Tibial nerve (tissue), 4 donors: Measurements from ENCODE around the gene TRDMT1. TPM values are rescaled to one million over a fixed set of nuclear protein-coding genes. Genes with fewer than 3 reads are reported as not detected.
A peak's percentile ranks its signal among the peaks of the same experiment; 100 is the strongest.

Source experiments
- DNase-seq, 2 donors: peaks; one replicate each; pipeline ENCODE4 v3.0.0-alpha.2; 2019; ENCODE audit warnings: low spot score in 2 of 2
- H3K27ac ChIP-seq, 4 donors: fragments of 200-600 bp; sonication (generic) in 3 of 4; one replicate each; pipeline ENCODE4 v1.5.1; 2017 to 2019; ENCODE audit warnings: mild to moderate bottlenecking in 1 of 4
- H3K27me3 ChIP-seq, 2 donors: fragments of 200-600 bp; sonication (generic) in 1 of 2; one replicate each; pipeline versions ENCODE4 v1.5.1 to v1.6.0; 2017 to 2019
- H3K36me3 ChIP-seq, 3 donors: fragments of 200-600 bp; sonication (generic); one replicate each; pipeline ENCODE4 v1.5.1; 2018 to 2019
- H3K4me1 ChIP-seq, 4 donors: fragments of 200-600 bp; sonication (generic) in 3 of 4; one replicate each; pipeline ENCODE4 v1.5.1; 2017 to 2019
- H3K4me3 ChIP-seq, 4 donors: fragments of 200-600 bp; sonication (generic) in 3 of 4; one replicate each; pipeline ENCODE4 v1.5.1; 2017 to 2019; ENCODE audit warnings: mild to moderate bottlenecking in 1 of 4, moderate library complexity in 1 of 4
- H3K9me3 ChIP-seq, 4 donors: fragments of 200-600 bp; sonication (generic) in 3 of 4; one replicate each; pipeline ENCODE4 v1.5.1; 2017 to 2019
- CTCF ChIP-seq, 5 experiments: fragments of 200-600 bp in 3 of 5; fragments of 450-650 bp in 2 of 5; sonication (generic) in 3 of 5; IDR thresholded peaks; one replicate each; pipeline ENCODE4 v1.5.1; 2016 to 2019; ENCODE audit warnings: antibody characterized with exemption in 5 of 5, mild to moderate bottlenecking in 3 of 5, moderate library complexity in 2 of 5
- EP300 ChIP-seq, 2 donors: sonication (generic); formaldehyde crosslinking; IDR thresholded peaks; one replicate each; pipeline ENCODE4 v1.6.1; 2017; ENCODE audit warnings: antibody characterized with exemption in 2 of 2, mild to moderate bottlenecking in 1 of 2
- POLR2A ChIP-seq, 2 donors: fragments of 450-650 bp; IDR thresholded peaks; one replicate each; pipeline ENCODE4 v1.6.1; 2017; ENCODE audit warnings: antibody characterized with exemption in 2 of 2, mild to moderate bottlenecking in 2 of 2, moderate library complexity in 2 of 2
- WGBS, 2 donors: methylation state at CpG; one replicate each; pipeline ENCODE4 v1.1.5; 2018; 5-methylcytosine and 5-hydroxymethylcytosine counted together
- total RNA-seq, 4 donors: library from RNA; depleted of rRNA; stranded (reverse); fragments of >200 nt; gene quantifications; one replicate each; pipeline ENCODE4 v1.1.0, GENCODE V29; 2016

The TRDMT1 gene
- total RNA-seq, 4 donors from 2014 or later: 12.9 to 17.5 (median 16.0) TPM

- Histone ChIP-seq H3K9me3 (no peaks in the 10 kb centered on the region), H3K36me3 (no peaks in the 10 kb centered on the region), H3K27me3 (no peaks in the 10 kb centered on the region), H3K4me1 (peaks cover 0 to 18% (median 0%) of the 10 kb centered on the region in 4 donors), H3K4me3 (no peak overlapping the region), H3K27ac (peak overlapping the region in 2 of 4 donors; percentile 65 to 68)
- no peak for DNase-seq
- no peak for TF ChIP-seq EP300 (IDR thresholded peaks at IDR 0.05)
- WGBS, 2 donors: 16 to 18% methylated on average over 5 of the region's 5 CpGs
Measured at GRCh38 chr10:17138460-17139042, 62.9 kb downstream of the TRDMT1 start.

- H3K4me1 ChIP-seq: peaks cover 0 to 16% (median 0%) of the 10 kb centered on the region in 4 donors
Measured at GRCh38 chr10:17134737-17135260, 66.7 kb downstream of the TRDMT1 start.

GRCh38 chr10:17134282-17134681 is 67.2 kb downstream of the TRDMT1 start:
- Histone ChIP-seq H3K4me1 (peaks cover 0 to 13% (median 0%) of the 10 kb centered on the region in 4 donors), H3K27me3 (no peaks in the 10 kb centered on the region), H3K36me3 (no peaks in the 10 kb centered on the region), H3K9me3 (no peaks in the 10 kb centered on the region), H3K27ac (no peak overlapping the region), H3K4me3 (no peak overlapping the region)
- no peak for DNase-seq
- no peak for TF ChIP-seq EP300 (IDR thresholded peaks at IDR 0.05)
- no peak for TF ChIP-seq POLR2A (IDR thresholded peaks at IDR 0.05)
- no peak for TF ChIP-seq CTCF (IDR thresholded peaks at IDR 0.05)
- WGBS, 2 donors: 91 to 92% methylated on average over 2 of the region's 2 CpGs

More at GRCh38 chr10:17134737-17135260, 66.7 kb downstream of the TRDMT1 start:
- H3K27me3 ChIP-seq: no peaks in the 10 kb centered on the region
- no peak overlapping the region for H3K4me3 ChIP-seq
- H3K27ac ChIP-seq: no peak overlapping the region
- no peaks in the 10 kb centered on the region for H3K9me3 ChIP-seq
- no peak for DNase-seq
- no peaks in the 10 kb centered on the region for H3K36me3 ChIP-seq
- TF ChIP-seq CTCF (IDR thresholded peaks at IDR 0.05): no peak

GRCh38 chr10:17129741-17130140 is 71.7 kb downstream of the TRDMT1 start, which contains the start of gene CUBN:
TSS of gene CUBN (minus strand) at chr10:17129811. CDS start at chr10:17129765, 46 bp downstream.
- Histone ChIP-seq H3K4me3 (no peak within 1 kb of the TSS), H3K27me3 (no peaks in the 10 kb centered on the region), H3K4me1 (no peaks in the 10 kb centered on the region), H3K36me3 (no peaks in the 10 kb centered on the region), H3K9me3 (no peaks in the 10 kb centered on the region), H3K27ac (no peak within 1 kb of the TSS)
- WGBS, 2 donors: 97 to 98% methylated on average over 1 of the region's 1 CpG
- no peak for DNase-seq
- TF ChIP-seq EP300 (IDR thresholded peaks at IDR 0.05) (no peak), POLR2A (IDR thresholded peaks at IDR 0.05) (no peak), CTCF (IDR thresholded peaks at IDR 0.05) (no peak)

- 42 to 51% methylated on average over 3 of the region's 3 CpGs for WGBS, 2 donors
- no peaks in the 10 kb centered on the region for H3K4me1 ChIP-seq
- peak in 1 of 2 donors; percentile 23 for TF ChIP-seq EP300 (IDR thresholded peaks at IDR 0.05)
- no peak for TF ChIP-seq CTCF (IDR thresholded peaks at IDR 0.05)
- no peak for TF ChIP-seq POLR2A (IDR thresholded peaks at IDR 0.05)
- H3K9me3 ChIP-seq: no peaks in the 10 kb centered on the region
- no peak overlapping the region for H3K4me3 ChIP-seq
- no peak overlapping the region for H3K27ac ChIP-seq
- H3K36me3 ChIP-seq: no peaks in the 10 kb centered on the region
- no peak for DNase-seq
- no peaks in the 10 kb centered on the region for H3K27me3 ChIP-seq
Measured at GRCh38 chr10:17128261-17128660, 73.2 kb downstream of the TRDMT1 start.
